RWPE1 (cell line): Measurements from ENCODE around the gene KRT75.

Source experiments
- CTCF ChIA-PET: fragments of 350-600 bp; sonication (Branson Sonifier 250); formaldehyde crosslinking; extraction: SDS; loops from one replicate; lab custom pipeline; 2021; lab: Yijun Ruan, JAX
- POLR2A ChIA-PET: fragments of 400-600 bp; formaldehyde crosslinking; extraction: SDS; loops from one replicate; lab custom pipeline; 2020; ENCODE audit warnings: antibody characterized with exemption; ENCODE audit not compliant: low non-redundant PET; lab: Yijun Ruan, JAX
- DNase-seq: peaks from one replicate; pipeline ENCODE4 v3.0.0; 2012; ENCODE audit warnings: low spot score
- H3K27ac ChIP-seq: fragments of 450-650 bp; 2 replicates; pipeline ENCODE4 v1.5.1; 2017
- CTCF ChIP-seq: fragments of 450-650 bp; conservative IDR thresholded peaks from 2 replicates; pipeline ENCODE4 v1.5.1; 2017; ENCODE audit warnings: low read depth, mild to moderate bottlenecking

Gene KRT75

GRCh38 chr12:52378091-52378490, 56.1 kb downstream of the KRT75 start:
- H3K27ac ChIP-seq: no peak overlapping the region
- ChIA-PET POLR2A (no interaction called here), CTCF (interaction anchor here (0.5 kb wide), 1 partner anchor 223 kb away, joined by 3 read pairs; no protein-coding TSS in a partner anchor)
- DNase-seq: no peak
- no peak for TF ChIP-seq CTCF

GRCh38 chr12:52377266-52377665, 56.9 kb downstream of the KRT75 start:
- TF ChIP-seq CTCF: no peak
- DNase-seq: no peak
- ChIA-PET CTCF (interaction anchor here (0.5 kb wide), 1 partner anchor 223 kb away, joined by 3 read pairs; no protein-coding TSS in a partner anchor), POLR2A (no interaction called here)
- no peak overlapping the region for H3K27ac ChIP-seq
